ENCODE results near the gene UCMA. TPM values are rescaled to one million over a fixed set of nuclear protein-coding genes. Genes with fewer than 3 reads are reported as not detected.

Gene UCMA
- total RNA-seq, 1 donor from 2014 or later, result not detected

GRCh38 chr10:13231808-13232207, 2.4 kb downstream of the UCMA start:
- peak; percentile 82 for ATAC-seq

- no peak for ATAC-seq
Observed at GRCh38 chr10:13231190-13231589, 3.0 kb downstream of the UCMA start.

GRCh38 chr10:13227031-13227430, 7.1 kb downstream of the UCMA start:
- no peak for ATAC-seq

DNA sequence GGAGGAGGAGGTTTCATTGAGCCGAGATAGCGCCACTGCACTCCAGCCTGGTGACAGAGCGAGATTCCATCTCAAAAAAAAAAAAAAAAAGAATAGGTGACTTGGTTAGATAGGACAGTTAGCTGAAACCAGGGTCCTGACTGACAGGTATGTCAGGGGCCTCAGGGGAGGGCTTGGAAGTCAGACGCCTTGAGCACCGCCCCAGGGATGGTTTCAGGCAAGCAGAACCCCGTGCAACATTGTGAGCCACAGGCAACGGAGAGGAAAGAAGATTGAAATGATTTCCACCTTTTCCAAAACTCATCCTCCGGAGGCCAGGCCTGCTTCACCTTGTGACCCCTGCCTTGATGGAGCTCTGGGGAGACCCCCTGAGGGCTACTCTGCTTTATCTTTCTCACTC, 8.6 kb downstream of the UCMA start:
- ATAC-seq, result no peak

- ATAC-seq, result no peak
Observed at GRCh38 chr10:13224210-13224995, 9.8 kb downstream of the UCMA start.

DNA sequence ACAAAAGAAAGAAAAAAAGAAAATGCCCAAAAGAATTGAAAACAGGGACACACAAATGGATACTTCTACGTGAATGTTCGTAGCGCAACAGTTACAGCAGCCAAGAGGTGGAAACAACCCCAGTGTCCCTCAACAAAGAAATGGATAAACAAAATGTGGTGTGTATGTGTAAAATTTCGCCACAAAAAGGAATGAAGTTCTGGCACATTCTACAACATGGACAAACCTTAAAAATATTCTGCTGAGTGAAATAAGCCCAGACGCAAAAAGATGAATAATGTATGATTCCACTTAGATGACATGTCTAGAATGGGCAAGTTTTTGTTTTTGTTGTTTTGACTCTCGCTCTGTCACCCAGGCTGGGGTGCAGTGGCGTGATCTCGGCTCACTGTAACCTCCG, 10.9 kb downstream of the UCMA start:
- no peak for ATAC-seq

DNA sequence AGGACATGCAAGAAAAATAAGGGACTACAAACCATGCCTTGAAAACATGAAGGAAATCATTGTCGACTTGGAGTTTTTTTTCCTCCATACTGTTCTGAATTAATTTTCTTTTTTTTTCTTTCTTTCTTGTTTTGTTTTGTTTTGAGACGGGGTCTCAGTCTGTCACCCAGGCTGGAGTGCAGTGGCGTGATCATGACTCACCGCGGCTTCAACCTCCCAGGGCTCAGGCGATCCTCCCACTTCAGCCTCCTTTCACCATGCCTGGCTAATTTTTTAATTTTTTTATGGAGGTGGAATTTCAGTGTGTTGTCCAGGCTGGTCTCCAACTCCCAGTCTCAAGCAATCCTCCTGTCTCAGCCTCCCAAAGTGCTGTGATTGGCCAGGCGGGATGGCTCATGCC, 11.6 kb downstream of the UCMA start:
- no peak for ATAC-seq

GRCh38 chr10:13222151-13222550, 12.0 kb downstream of the UCMA start:
- no peak for ATAC-seq

- ATAC-seq, result peak; percentile 50
Observed at GRCh38 chr10:13221572-13221971, 12.6 kb downstream of the UCMA start.

GRCh38 chr10:13219685-13220670, 14.2 kb downstream of the UCMA start:
- peak; percentile 55 for ATAC-seq

GRCh38 chr10:13218878-13219277, 15.3 kb downstream of the UCMA start:
- no peak for ATAC-seq

GRCh38 chr10:13213163-13213562, 21.0 kb downstream of the UCMA start:
- ATAC-seq, result no peak

GRCh38 chr10:13206546-13207443, 27.4 kb downstream of the UCMA start:
- no peak for ATAC-seq

GRCh38 chr10:13206091-13206490, 28.1 kb downstream of the UCMA start:
- no peak for ATAC-seq

- no peak for ATAC-seq
Observed at GRCh38 chr10:13201132-13201531, 33.0 kb downstream of the UCMA start.

- ATAC-seq, result no peak
Observed at GRCh38 chr10:13195016-13195415, 39.2 kb downstream of the UCMA start.

DNA sequence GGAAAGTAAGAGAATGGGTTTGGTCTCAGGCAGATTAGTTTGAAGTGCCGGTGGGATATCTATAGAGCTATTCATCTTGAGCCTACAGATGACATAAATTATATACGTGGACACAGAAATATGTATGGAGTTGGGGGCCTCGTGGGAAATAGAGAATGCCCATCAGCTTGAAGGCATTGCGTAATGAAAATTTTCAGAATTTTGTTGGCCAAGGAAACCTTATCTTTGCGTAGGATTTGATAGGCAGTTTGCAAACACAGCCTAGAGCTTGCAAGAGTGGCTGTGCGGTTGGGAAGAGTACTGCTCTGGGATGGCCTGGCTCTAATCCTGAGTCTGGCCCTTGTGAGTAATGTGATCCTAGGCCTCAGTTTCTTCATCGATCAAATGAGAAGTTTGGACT, 40.5 kb downstream of the UCMA start:
- no peak for ATAC-seq

- ATAC-seq, result no peak
Observed at GRCh38 chr10:13191362-13191761, 42.8 kb downstream of the UCMA start.

DNA sequence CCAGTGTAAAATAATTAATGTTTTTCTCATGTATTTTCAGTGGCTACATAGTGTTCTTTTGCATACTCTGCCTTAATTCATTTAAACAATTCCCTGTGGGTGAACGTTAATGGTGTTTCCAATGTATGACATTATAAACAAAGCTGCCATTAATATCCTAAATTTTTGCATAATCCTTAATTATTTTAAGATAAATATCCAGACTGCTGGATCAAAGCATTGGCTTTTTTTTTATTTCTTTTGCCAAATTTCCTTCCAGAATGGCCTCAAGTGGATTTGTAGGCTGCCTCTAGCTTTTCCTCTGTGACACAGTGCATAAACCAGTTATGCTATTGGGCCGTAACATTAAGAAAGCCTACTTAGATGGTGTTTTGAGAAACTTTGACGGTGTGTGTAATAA, 43.4 kb downstream of the UCMA start:
- ATAC-seq, result no peak

DNA sequence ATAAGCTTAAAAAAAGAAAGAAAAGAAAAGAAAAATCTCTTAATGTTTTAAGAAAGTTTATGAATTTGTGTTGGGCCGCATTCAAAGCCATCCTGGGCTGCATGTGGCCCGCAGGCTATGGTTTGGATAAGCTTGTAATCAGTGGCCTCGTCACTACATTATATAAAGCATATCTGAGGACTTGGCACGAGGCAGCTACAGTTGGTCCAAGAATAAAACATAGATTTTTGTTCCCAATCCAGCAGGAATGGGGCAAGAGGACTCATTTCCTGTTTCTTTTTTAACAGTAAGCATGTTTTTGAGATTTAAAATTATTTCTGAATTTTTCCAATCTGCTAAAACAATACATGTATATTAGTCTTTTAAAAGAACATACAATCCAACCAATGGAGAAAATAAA, 44.2 kb downstream of the UCMA start:
- ATAC-seq, result no peak

- ATAC-seq, result no peak
Observed at GRCh38 chr10:13188593-13188992, 45.6 kb downstream of the UCMA start.

DNA sequence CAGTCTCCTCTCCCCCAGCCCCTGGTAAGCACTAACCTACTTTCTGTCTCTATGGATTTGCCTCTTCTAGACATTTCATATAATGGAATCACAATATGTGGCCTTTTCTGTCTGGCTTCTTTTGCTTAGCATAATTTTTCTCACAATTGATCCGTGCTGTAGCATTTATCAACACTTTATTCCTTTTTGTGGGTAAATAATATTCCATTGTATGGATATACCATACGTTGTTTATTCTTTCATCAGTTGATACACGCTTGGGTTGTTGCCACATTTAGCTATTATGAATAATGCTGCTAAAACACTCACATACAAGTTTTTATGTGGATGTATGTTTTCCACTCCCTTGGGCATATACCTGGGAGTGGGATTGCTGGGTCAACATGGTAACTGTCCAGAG, 47.0 kb downstream of the UCMA start:
- ATAC-seq, result no peak
